ENCODE measurements around the gene CCDC15. TPM values are rescaled to one million over a fixed set of nuclear protein-coding genes. Genes with fewer than 3 reads are reported as not detected.
"Not testable (repeated sequence)": the region's sequence is repeated elsewhere in the genome, so short reads cannot be mapped to it uniquely, and the experiment has no call there.

CCDC15 gene
- total RNA-seq, 1 experiment from 2014 or later = 3.8 TPM

DNA sequence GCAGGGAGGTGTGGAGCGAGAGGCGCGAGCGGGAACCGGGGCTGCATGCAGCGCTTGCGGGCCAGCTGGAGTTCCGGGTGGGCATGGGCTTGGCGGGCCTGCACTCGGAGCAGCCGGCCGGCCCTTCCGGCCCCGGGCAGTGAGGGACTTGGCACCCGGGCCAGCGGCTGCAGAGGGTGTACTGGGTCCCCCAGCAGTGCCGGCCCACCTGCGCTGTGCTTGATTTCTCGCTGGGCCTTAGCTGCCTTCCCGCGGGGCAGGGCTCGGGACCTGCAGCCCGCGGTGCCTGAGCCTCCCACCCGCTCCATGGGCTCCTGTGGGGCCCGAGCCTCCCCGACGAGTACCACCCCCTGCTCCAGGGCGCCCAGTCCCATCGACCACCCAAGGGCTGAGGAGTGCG, 135.5 kb downstream of the CCDC15 start:
- DNase-seq (ENCODE audit: low spot score); in situ Hi-C loops (cut with HindIII; ENCODE audit: low sequenced_read_pairs): not testable (repeated sequence)

DNA sequence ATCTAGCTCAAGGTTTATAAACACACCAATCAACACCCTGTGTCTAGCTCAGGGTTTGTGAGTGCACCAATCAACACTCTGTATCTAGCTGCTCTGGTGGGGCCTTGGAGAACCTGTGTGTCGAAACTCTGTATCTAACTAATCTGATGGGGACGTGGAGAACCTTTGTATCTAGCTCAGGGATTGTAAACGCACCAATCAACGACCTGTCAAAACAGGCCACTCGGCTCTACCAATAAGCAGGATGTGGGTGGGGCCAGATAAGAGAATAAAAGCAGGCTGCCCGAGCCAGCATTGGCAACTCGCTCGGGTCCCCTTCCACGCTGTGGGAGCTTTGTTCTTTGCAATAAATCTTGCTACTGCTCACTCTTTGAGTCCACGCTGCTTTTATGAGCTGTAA, 136.1 kb downstream of the CCDC15 start:
- in situ Hi-C loops (cut with HindIII; ENCODE audit: low sequenced_read_pairs); DNase-seq (ENCODE audit: low spot score): not testable (repeated sequence)

DNA sequence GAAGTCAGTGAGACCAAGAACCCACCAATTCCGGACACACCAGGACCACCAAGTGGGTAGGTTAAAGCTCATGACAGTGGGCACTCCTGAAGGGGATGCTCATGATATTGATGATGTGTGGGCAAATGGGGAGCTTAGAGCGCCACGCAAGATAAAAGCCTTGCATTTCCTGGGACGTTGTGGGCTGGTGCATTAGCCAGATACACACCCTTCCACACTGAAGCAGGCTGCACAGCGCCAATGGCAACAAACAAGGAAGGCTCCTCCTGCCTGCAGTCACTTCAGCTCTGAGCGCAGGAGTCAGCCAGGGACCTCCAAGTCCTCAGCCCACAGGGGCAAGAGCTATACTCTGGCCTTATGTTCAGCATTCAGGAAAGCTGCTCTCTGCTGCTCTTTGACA, 136.8 kb downstream of the CCDC15 start:
- DNase-seq (ENCODE audit: low spot score) = no peak
- in situ Hi-C loops (cut with HindIII; ENCODE audit: low sequenced_read_pairs) = no loop called here

Other genes with a start within 250 kb of the CCDC15 start
- gene NRGN, start 214.3 kb upstream of the CCDC15 start, total RNA-seq (2014; rRNA removed; shearing (Covaris generic)) = 1.5 TPM in 1 of 2 replicates, not detected in the other
- gene VSIG2, start 201.9 kb upstream of the CCDC15 start, total RNA-seq (2014; rRNA removed; shearing (Covaris generic)) = not detected in 2 replicates
- gene ESAM, start 191.9 kb upstream of the CCDC15 start, total RNA-seq (2014; rRNA removed; shearing (Covaris generic)) = not detected in 2 replicates
- gene MSANTD2, start 153.8 kb upstream of the CCDC15 start, total RNA-seq (2014; rRNA removed; shearing (Covaris generic)) = 12.2 and 13.5 TPM in 2 replicates
- gene ROBO3, start 88.8 kb upstream of the CCDC15 start, total RNA-seq (2014; rRNA removed; shearing (Covaris generic)) = 8.1 and 12.3 TPM in 2 replicates
- not detected in 2 replicates for gene ROBO4, start 56.3 kb upstream of the CCDC15 start, total RNA-seq (2014; rRNA removed; shearing (Covaris generic))
- gene HEPN1, start 35.0 kb upstream of the CCDC15 start, total RNA-seq (2014; rRNA removed; shearing (Covaris generic)) = not detected in 2 replicates
- gene HEPACAM, start 18.2 kb upstream of the CCDC15 start, total RNA-seq (2014; rRNA removed; shearing (Covaris generic)) = not detected in 2 replicates
- not detected in 2 replicates for gene SLC37A2, start 109.1 kb downstream of the CCDC15 start, total RNA-seq (2014; rRNA removed; shearing (Covaris generic))
- 62.0 and 65.8 TPM in 2 replicates for gene TMEM218, start 157.4 kb downstream of the CCDC15 start, total RNA-seq (2014; rRNA removed; shearing (Covaris generic))
- gene PKNOX2, start 210.5 kb downstream of the CCDC15 start, total RNA-seq (2014; rRNA removed; shearing (Covaris generic)) = 4.1 and 4.6 TPM in 2 replicates

Data from G401 (cell line).